Peyer's patch (tissue), 4 donors: Measurements from ENCODE around the gene CACNB2. TPM values are rescaled to one million over a fixed set of nuclear protein-coding genes. Genes with fewer than 3 reads are reported as not detected.
A peak's percentile ranks its signal among the peaks of the same experiment; 100 is the strongest.

Experiments used
- DNase-seq, 3 donors: peaks; one replicate each; pipeline ENCODE4 v3.0.0-alpha.2; 2017 to 2019
- H3K27ac ChIP-seq, 4 donors: fragments of 200-600 bp; sonication (generic); one replicate each; pipeline ENCODE4 v1.5.1; 2016 to 2019
- H3K27me3 ChIP-seq, 2 donors: fragments of 200-600 bp; sonication (generic); one replicate each; pipeline ENCODE4 v1.5.1; 2019
- H3K36me3 ChIP-seq, 3 donors: fragments of 200-600 bp; sonication (generic); one replicate each; pipeline ENCODE4 v1.5.1; 2016 to 2019
- H3K4me1 ChIP-seq, 4 donors: fragments of 200-600 bp; sonication (generic); one replicate each; pipeline ENCODE4 v1.5.1; 2016 to 2019
- H3K4me3 ChIP-seq, 4 donors: fragments of 200-600 bp; sonication (generic); 1 replicate in 3 of 4; 2 replicates in 1 of 4; pipeline ENCODE4 v1.5.1; 2016 to 2019; ENCODE audit warnings: mild to moderate bottlenecking in 1 of 4
- H3K9me3 ChIP-seq, 4 donors: fragments of 200-600 bp; sonication (generic); one replicate each; pipeline ENCODE4 v1.5.1; 2016 to 2019; ENCODE audit warnings: mild to moderate bottlenecking in 1 of 4
- POLR2A ChIP-seq, 2 donors: fragments of 450-650 bp; IDR thresholded peaks; one replicate each; pipeline ENCODE4 v1.5.1; 2017; ENCODE audit warnings: antibody characterized with exemption in 2 of 2, mild to moderate bottlenecking in 2 of 2, moderate library complexity in 2 of 2
- total RNA-seq, 4 donors: library from RNA; depleted of rRNA; stranded (reverse); fragments of >200 nt; gene quantifications; one replicate each; pipeline ENCODE4 v1.1.0, GENCODE V29; 2016
- TF ChIP-seq, protein P1 (sequence below), 6 experiments: fragments of 450-650 bp in 4 of 6; fragments of 200-600 bp in 2 of 6; sonication (generic) in 1 of 6; IDR thresholded peaks; one replicate each; pipeline ENCODE4 v1.5.1; 2017 to 2019; ENCODE audit warnings: antibody characterized with exemption in 6 of 6, mild to moderate bottlenecking in 3 of 6, moderate library complexity in 1 of 6

Gene CACNB2
- total RNA-seq, 4 donors from 2014 or later: 35.4 to 80.8 (median 48.2) TPM

DNA sequence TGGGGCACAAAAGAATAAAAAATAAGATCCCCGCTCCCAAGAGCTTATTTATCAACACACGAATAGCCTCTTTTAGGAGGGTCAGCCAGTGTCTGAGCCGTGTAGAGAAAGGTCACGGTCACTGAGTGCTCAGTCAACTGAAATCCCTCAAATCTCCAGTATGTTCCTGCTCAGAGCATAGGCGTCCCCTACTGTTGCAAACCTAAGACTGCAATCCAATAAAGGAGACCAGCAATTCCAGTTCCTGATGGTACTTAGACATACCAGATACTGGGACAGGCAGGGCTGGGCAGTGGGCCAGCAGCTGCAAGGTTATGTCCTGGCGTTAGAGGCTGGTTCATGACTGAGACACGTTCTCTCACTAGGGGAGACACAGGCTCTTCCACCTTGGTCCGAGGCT is 93.6 kb downstream of the CACNB2 start:
- TF ChIP-seq POLR2A (IDR thresholded peaks at IDR 0.05): no peak
- TF ChIP-seq, protein P1, sequence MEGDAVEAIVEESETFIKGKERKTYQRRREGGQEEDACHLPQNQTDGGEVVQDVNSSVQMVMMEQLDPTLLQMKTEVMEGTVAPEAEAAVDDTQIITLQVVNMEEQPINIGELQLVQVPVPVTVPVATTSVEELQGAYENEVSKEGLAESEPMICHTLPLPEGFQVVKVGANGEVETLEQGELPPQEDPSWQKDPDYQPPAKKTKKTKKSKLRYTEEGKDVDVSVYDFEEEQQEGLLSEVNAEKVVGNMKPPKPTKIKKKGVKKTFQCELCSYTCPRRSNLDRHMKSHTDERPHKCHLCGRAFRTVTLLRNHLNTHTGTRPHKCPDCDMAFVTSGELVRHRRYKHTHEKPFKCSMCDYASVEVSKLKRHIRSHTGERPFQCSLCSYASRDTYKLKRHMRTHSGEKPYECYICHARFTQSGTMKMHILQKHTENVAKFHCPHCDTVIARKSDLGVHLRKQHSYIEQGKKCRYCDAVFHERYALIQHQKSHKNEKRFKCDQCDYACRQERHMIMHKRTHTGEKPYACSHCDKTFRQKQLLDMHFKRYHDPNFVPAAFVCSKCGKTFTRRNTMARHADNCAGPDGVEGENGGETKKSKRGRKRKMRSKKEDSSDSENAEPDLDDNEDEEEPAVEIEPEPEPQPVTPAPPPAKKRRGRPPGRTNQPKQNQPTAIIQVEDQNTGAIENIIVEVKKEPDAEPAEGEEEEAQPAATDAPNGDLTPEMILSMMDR (IDR thresholded peaks at IDR 0.05): no peak
- H3K36me3 ChIP-seq: no peaks in the 10 kb centered on the region
- no peaks in the 10 kb centered on the region for H3K9me3 ChIP-seq
- DNase-seq: no peak
- H3K27ac ChIP-seq: no peak overlapping the region
- no peaks in the 10 kb centered on the region for H3K4me1 ChIP-seq
- no peaks in the 10 kb centered on the region for H3K27me3 ChIP-seq
- no peak overlapping the region for H3K4me3 ChIP-seq

DNA sequence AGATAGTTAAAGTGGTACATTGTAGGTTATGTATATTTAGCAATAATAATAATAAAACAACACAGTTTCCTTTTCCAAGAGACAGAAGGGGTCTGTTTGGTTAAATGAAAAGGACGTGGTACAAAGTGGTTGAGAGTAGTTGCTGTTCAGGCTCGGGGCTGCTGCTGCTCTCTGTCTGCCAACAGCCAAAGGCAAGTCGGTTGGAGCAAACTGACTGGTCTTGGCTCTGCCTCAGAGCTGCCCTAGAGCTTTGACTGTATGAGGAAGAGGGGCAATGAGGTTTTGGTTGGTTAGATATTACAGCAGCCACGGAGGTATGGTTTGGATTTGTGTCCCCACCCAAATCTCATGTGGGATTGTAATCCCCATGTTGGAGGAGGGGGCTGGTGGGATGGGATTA is 95.3 kb downstream of the CACNB2 start:
- TF ChIP-seq POLR2A (IDR thresholded peaks at IDR 0.05): no peak
- TF ChIP-seq, protein P1 (IDR thresholded peaks at IDR 0.05): no peak
- Histone ChIP-seq H3K9me3 (no peaks in the 10 kb centered on the region), H3K36me3 (no peaks in the 10 kb centered on the region), H3K27me3 (no peaks in the 10 kb centered on the region), H3K4me3 (no peak overlapping the region), H3K4me1 (no peaks in the 10 kb centered on the region), H3K27ac (no peak overlapping the region)
- no peak for DNase-seq

DNA sequence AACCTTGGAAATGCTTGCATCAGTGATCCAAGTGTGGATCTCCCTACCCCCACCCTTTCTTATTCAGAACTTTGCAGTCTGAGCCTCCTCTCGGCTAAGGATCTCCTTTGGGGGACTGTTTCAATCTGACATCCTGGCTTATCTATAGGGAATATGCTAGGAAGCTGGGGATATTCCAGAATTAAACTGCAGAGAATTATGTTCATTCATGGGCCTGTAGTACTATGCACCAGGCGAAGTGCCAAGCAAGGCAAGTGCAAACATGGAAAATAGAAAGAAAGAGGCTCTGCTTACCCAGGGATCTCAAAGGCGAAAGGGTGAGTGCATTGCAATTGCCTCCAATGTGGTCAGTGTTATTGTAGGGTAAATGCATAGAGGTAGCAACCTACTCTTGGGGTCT is 96.5 kb downstream of the CACNB2 start:
- H3K4me3 ChIP-seq: no peak overlapping the region
- H3K9me3 ChIP-seq: no peaks in the 10 kb centered on the region
- DNase-seq: no peak
- no peaks in the 10 kb centered on the region for H3K36me3 ChIP-seq
- no peaks in the 10 kb centered on the region for H3K27me3 ChIP-seq
- no peaks in the 10 kb centered on the region for H3K4me1 ChIP-seq
- H3K27ac ChIP-seq: no peak overlapping the region
- no peak for TF ChIP-seq POLR2A (IDR thresholded peaks at IDR 0.05)
- TF ChIP-seq, protein P1 (IDR thresholded peaks at IDR 0.05): no peak

DNA sequence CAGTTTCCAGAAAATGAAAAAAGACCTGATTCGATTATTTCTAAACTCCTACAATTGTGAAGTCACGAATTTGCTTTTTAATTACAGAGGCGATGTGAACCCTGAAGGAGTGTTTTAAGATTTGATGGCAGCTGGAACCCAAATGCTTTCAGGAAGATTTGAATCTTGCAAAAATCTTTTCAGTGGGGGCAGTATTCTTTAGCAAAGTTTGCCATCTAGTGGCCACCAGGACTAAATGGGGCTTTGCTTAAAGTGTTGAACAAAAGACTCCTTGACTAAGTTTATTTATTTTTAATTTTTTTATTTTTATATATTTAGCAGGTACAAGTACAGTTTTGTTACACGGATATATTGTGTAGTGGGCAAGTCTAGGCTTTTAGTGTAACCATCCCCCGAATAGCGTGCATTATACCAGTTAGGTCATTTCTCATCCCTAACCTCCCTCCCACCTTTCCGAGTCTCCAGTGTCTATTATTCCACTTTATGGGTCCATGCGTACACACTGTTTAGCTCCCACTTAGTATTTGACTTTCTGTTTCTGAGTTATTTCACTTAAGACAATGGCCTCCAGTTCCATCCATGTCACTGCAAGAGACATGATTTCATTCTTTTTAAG is 98.8 kb downstream of the CACNB2 start:
- no peak overlapping the region for H3K27ac ChIP-seq
- no peaks in the 10 kb centered on the region for H3K36me3 ChIP-seq
- H3K4me1 ChIP-seq: no peaks in the 10 kb centered on the region
- H3K27me3 ChIP-seq: no peaks in the 10 kb centered on the region
- no peaks in the 10 kb centered on the region for H3K9me3 ChIP-seq
- H3K4me3 ChIP-seq: no peak overlapping the region
- no peak for DNase-seq
- TF ChIP-seq, protein P1 (IDR thresholded peaks at IDR 0.05): peak in 4 of 6 experiments; percentile 44 to 51 (median 48)
- no peak for TF ChIP-seq POLR2A (IDR thresholded peaks at IDR 0.05)

DNA sequence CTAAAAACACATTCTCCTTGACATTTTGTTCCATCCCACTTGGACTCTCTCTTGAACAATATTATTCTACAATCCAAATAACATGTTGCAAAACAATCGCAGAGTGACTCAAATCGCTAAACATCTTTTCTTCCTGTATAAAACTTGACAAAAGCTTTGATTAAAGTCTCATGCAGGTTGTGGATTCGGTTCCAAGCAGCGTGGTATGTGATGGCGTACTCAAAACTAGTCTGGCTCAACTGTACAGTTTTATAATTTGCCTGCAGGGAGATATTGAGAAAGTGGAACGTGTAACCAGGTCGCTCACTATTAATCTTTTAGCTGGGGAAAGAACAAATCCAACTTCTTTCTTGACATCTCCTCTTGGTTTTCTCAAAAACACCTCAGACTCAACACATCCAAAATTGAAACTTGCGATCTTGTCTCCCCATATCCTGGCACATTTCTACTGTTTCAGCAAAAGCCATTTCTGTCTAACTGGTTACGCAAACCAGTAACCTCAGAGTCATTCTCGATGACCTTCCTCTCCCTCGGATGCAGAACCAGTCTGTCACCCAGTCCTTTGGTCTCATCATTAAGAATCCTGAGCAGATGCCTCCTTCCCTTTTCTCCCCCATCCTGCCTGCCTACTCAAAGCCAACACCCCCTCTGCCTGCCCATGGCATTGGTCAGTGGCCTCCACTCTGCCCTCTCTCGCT is 100.1 kb downstream of the CACNB2 start:
- Histone ChIP-seq H3K27ac (no peak overlapping the region), H3K36me3 (no peaks in the 10 kb centered on the region), H3K4me1 (no peaks in the 10 kb centered on the region), H3K27me3 (no peaks in the 10 kb centered on the region), H3K4me3 (no peak overlapping the region), H3K9me3 (no peaks in the 10 kb centered on the region)
- TF ChIP-seq, protein P1 (IDR thresholded peaks at IDR 0.05): no peak
- no peak for TF ChIP-seq POLR2A (IDR thresholded peaks at IDR 0.05)
- no peak for DNase-seq
